HG03103 (cell line): ENCODE measurements around the gene UNKL.

Experiments used
- ATAC-seq: cut with Tn5 transposase; IDR thresholded peaks from one replicate; pipeline ENCODE4 v1.9.1; 2021; ENCODE audit warnings: low read depth; ENCODE audit not compliant: unreplicated experiment

UNKL gene

GRCh38 chr16:1342526-1343427 is 71.7 kb downstream of the UNKL start:
- ATAC-seq: peak; percentile 79

DNA sequence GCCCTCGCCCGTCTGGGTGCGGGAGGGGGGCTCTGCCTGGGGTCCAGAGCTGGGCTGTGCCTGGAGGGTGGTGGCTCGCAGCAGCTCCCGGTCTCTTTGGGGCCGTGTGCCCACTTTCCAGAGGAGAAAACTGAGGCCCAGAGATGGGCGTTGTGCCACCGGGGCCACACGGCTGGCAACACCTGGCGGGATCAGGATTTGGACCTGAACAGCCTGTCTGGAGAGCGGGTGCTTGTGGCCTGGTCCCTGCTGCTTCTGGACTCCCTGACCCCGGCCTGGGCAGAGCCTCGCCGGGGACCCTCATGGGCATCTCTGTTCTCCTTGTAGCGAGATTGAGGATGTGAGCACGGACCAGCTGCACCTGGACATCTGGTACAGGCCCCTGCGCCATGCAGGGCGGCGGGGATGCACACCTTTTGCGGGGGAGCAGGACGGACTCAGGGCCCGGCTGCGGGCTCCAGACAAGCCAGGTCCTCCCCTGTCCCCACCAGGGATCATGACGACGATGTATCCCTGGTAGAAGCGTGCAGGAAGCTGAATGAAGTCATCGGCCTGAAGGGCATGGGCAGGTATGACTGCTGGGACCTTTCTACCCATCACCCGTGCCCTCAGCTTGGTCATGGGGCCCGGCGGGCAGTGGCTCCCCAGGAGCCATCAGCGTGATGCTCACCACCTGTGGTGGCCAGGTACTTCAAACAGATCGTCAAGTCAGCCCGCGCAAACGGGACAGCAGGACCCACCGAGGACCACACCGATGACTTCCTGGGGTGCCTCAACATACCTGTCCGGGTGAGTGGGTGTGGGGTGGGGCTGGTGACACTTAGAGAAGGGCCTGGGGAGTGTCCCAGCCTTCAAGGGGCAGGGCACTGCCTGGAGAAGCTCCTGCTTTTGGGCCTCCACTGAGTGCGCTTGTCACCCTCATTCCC is 72.7 kb downstream of the UNKL start:
- no peak for ATAC-seq

- ATAC-seq: no peak
Measured at GRCh38 chr16:1340730-1341494, 73.6 kb downstream of the UNKL start.

- ATAC-seq: no peak
Measured at GRCh38 chr16:1338855-1339675, 75.4 kb downstream of the UNKL start.

GRCh38 chr16:1338119-1338730 is 76.3 kb downstream of the UNKL start:
- no peak for ATAC-seq

DNA sequence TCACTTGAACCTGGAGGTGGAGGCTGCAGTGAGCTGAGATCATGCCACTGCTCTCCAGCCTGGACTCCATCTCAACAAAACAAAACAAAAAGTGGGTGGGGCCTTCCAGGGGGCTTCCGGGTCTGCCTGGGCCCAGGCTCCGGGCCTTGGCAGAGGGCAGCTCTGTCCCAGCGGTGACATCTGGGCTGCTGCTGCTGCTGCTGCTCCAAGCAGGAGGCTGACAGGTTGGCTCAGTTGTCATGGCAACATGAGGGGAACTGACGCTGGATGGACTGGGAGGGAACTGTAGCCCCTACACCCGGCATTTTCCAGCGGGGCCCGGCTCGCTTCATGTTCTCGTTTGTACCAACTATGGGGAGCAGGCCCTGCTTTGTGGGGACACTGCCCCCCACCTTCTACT is 77.0 kb downstream of the UNKL start:
- ATAC-seq: no peak

GRCh38 chr16:1336619-1337018 is 77.9 kb downstream of the UNKL start:
- no peak for ATAC-seq

GRCh38 chr16:1335996-1336395 is 78.5 kb downstream of the UNKL start:
- no peak for ATAC-seq

DNA sequence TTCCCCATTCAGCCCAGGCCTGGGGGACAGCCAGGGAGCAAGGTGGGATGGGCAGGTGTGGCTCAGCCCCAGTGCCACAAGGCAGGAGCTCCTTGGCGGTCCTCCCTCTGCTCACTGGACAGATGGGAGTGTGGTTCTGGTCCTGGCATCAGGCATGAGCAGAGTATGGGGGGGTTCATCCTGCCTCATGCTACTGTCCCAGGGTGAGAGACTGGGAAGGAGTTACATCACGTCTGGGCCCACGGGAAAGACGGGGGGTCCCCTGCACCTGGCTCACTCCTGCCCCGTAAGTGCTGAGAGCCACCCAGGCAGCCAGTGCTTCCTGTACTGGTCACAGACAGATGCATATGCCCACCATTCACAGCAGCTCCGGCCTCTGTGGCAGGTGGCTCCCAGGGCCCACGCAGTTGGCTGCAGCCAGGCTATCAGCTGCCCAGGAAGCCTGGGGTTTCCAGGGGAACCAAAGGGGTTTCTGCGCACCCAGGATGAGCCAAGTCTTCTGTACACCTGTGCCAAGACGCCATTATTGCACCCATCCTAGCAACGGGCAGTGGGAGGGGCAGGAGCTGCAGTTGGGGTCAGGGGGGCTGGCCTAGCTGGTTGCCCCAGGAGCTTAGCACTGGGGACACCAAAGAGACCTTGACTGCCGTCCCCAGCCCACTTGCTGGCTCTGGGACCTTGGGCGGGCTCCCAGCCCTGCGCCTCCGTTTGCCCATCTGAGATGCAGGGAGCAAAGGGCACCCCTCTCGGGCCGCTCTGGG is 79.1 kb downstream of the UNKL start:
- ATAC-seq: no peak

DNA sequence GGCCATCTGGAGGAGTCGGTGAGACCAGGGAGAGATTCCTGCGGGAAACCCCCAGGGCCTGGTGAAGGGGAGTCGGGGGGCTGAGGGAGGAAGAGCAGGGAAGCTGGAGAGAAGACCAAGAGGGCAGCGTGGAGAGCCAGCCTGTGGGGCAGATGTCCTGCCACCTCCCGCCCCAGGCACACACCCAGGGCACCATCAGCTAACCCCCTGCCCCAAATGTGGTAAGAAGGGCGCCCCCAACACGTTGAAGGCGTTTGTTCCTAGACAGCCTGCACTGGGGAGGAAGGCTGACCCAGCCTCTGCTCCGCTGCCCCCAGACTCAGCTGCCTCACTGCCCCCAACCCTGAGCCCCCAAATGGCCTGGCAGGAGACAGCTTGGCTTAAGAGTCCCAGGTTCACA is 79.8 kb downstream of the UNKL start:
- no peak for ATAC-seq

GRCh38 chr16:1333854-1334700 is 80.4 kb downstream of the UNKL start:
- ATAC-seq: no peak

DNA sequence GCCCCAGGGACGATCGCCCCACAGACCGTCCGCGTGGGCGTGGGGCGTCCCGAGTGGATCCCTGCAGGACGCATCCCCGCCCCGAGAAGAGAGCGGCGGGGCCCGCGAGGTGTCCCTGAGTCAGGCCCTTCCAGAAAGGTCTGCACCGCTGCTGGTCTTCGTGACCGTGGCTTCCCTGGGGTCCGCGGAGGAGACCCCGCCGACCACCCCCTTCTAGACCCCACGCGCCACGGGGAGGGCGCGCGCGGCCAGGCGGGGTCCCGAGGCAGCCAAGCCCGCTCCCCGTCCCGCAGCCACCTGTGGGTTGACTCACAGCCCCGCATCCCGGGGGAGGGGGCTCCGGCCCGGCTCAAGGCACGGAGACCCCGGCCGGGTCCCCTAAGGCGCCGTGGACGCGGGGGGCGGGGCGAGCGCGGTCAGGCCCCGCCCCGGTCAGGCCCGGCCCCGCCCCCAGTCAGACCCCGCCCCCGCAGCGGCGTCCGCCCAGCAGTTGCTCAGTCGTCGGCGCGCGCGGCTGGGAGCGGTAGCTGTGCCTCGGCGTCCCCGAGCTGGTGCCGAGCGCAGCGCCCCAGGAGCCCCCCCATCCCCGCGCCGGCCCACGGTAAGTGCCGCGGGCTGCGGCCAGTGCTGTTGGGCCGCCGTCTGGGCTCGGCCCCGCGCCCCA is 81.2 kb downstream of the UNKL start, which contains the start of gene BAIAP3:
TSS of gene BAIAP3 (plus strand) at position 497 of the 664 bp plus-strand sequence. CDS start 4,905 bp downstream, outside the sequence.
- ATAC-seq: no peak

DNA sequence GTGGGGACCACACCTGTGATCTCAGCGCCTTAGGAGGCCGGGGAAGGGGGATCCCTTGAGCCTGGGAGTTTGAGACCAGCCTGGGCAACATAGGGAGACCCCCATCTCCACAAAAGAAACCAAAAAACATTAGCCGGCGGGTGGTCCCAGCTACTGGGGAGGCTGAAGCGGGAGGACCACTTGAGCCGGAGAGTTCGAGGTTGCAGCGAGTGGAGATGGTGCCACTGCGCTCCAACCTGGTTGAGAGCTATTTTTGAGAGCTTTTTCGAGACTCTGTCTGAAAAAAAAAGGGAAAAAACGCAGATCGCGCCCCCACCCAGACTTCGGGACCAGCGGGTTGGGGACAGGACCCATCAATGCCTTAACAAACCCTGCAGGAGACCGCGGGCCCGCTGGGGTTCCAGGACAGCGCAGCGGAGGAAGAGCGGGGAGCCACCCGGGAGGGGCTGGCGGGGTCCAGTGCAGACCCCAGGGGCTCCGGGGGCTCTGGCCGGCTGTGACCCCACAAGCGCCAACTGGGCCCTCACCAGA is 81.8 kb downstream of the UNKL start:
- no peak for ATAC-seq

GRCh38 chr16:1331712-1332617 is 82.5 kb downstream of the UNKL start:
- no peak for ATAC-seq

DNA sequence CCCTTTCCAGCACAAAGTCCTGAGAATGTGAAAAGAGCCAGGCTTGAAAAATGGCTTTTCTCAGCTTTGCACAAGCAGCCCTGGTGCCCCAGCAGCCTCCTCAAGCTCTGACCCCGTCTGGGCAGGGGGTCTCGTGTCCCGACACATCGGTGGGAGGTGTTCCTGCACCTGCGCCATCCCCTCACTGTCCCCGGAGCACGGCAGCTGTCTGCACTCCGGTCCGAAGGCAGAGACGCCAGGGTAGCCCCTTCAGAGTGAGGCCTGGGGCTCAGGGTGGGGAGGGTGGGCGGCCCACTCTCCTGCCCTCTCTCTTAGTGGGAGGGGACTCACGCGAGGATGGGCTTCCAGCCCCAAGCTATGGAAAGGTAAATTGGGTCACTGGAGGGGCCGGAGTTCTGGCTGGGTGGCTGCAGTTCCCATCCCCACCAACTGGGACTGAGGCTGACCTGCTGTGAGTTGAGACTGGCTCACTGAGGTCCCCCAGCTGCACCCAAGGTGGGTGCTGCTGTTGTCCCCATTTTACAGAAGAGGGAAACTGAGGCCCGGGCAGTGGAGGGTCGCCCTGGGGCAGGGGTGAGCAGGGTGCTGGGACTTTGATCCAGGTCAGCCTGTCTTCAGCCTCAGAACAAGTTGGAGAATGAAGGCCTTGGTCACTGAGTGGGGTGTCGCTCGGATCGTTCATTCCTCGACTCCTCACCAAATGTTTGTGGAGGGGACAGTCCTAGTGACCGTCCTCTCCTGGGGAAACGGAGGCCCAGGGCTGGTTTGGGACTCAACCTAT is 83.4 kb downstream of the UNKL start:
- no peak for ATAC-seq
